Ramos (cell line): ENCODE measurements around the gene ZSCAN18.

Experiments used
- in situ Hi-C: fragments of 300-500 bp; cut with MboI; formaldehyde crosslinking; loops from one replicate; pipeline ENCODE4 v1.14.3; 2022; ENCODE audit warnings: low sequenced_read_pairs; ENCODE audit not compliant: unreplicated experiment

Gene ZSCAN18

DNA sequence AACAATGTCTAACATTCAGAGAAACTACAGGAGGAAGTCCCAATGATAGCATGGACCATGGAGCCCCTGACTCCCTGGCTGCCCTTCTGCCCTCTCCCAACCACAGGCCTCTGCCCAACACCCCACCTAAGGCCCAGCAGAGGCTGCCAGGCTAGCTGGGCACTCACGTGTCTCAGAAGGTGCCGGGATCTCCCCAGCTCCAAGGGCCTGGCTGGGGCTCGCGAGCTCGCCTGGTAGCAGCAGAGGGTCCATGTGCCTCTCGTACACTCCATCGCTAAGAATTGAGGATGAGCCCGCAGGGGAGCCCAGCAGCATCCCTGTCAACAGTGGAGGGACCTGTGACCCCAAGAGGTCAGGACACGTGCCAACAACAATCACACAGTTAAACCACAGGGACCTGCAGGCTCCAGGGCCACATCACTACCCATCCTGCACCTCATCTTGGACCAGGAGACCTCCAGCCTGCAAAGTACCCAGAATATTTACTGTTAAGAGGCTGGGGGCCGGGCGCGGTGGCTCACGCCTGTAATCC is 9.4 kb downstream of the ZSCAN18 start:
- in situ Hi-C loops = no loop called here

GRCh38 chr19:58086825-58087710 is 11.0 kb downstream of the ZSCAN18 start:
- in situ Hi-C loops = no loop called here

DNA sequence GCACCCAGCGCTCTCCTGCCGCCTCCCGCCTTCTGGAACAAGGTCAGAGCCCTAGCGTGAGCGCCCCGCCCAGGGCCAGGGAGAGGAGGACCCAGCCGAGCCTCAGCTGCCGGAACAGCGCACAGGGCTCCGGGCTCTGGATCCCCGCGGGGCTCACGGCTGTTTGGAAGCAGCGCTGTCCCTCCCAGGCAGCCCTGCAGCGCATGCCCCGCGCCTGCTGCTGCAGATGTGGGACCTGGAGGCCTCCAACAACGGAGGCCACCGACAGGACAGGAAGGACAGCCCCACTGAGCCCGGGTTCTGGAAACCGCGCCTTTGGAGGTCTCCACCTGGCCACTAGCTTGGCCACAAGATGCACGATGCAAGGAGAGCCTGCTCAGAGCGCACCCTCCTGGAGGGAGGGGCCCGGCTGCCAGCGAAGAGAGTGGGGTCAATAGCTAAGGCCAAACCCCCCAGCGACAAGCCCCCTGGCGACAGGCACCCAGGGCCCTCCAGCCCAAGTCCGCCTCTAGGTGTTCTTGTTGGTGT is 12.6 kb downstream of the ZSCAN18 start:
- in situ Hi-C loops = no loop called here

DNA sequence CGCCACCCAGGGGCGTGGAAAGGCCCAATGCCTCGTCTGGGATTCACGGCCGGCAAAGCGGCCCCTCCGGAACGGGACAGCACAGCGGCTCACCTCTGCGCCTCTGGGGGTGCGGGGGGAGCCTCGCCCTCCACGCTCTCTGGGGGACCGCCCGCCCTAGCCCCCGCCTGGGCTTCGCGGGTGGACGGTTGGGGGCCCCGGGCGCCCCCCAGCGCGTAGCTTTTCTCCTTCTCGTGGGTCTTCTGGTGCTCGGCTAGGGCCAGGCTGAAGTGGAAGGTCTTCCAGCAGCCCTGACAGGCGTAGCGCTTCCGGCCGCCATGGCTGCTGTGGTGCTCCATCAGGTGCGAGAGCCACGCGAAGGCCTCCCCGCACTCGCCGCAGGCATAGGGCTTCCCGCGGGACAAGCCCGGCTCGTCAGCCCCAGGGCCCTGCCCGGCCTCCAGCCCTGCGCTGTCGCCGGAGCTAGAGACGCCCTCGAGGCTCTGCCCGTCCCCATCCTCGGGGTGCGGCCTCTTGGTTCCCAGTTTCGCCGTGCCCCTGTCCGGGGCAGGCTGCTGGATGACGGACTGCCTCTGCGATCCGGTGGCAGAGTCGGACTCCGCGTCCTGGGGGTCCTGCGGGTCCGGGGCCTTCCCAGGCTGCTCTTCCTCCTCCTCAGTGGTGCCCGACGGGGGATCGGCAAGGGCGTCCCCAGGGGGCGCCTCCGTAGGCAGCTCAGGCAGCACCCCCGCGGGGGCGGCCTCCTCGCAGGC is 13.3 kb downstream of the ZSCAN18 start:
- in situ Hi-C loops = no loop called here

DNA sequence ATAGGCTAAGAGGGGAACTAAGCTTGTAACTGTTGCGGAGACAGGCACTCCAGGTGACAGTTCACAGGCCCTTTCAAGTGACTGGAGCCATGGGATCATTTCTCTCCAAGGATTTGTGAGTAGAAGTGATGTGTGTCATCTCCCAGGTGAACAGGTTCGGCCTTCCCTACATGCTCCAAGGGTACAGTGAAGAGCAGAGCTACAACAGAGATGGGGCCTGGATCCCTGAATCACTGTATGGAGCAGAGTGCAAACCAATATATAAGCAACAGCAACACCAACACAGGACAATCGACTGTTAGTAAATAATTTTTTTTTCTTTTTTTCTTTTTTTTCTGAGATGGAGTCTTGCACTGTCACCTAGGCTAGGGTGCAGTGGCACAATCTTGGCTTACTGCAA is 15.0 kb downstream of the ZSCAN18 start:
- in situ Hi-C loops = no loop called here

DNA sequence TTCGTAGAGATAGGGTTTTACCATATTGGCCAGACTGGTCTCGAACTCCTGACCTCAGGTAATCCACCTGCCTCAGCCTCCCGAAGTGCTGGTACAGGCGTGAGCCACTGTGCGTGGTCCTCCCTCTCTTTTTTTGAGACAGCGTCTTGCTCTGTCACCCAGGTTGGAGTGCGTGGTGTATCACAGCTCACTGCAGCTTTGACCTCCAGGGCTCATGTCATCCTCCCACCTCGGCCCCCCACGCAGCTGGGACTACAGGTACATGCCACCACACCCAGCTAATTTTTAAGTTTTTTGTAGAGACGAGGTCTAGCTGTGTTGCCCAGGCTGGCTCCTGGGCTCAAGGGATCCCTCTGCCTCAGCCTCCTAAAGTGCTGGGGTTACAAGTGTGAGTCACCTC is 18.2 kb downstream of the ZSCAN18 start:
- in situ Hi-C loops = no loop called here

- in situ Hi-C loops = no loop called here
These were observed 30.7 kb downstream of the ZSCAN18 start for GRCh38 chr19:58067240-58067912.

GRCh38 chr19:58063712-58064111 is 34.3 kb downstream of the ZSCAN18 start:
- in situ Hi-C loops = no loop called here

DNA sequence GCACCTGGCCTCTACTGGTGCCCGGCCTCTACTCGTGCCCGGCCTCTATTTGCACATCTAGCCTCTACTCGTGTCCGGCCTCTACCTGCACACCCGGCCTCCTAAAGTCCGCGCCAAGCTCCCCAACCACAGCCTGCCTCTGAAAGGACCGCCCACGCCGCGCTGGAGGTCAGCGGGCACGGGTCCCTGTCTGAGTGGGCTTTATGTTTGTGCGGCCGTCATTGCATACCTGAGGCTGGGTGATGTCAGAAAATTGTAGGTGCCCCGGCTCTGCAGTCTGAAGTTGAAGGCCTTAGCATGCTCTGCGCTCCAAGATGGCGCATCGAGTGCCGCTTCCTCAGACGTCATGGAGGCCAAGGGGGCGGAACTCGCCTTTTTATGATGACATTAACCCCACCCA is 37.8 kb downstream of the ZSCAN18 start:
- in situ Hi-C loops = no loop called here

DNA sequence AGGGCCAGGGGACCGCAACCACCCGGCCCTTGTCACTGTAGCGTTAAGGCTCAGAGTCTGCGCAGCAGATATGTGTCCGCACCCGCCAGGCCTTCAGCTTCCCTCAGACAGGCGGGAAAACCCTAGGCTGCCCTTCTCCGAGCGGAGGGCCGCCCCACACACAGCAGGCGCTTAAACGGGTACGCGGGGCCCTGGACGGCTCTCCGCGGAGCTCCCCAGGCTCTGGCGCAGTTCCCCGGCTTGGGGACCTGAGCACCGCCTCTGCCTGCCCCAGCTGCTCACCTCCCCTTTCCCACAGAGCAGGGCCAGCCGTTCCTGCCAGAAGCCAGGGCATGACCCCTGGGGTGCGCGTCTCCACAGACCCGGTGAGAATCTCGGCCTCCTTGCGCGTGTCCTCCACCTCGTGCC is 38.4 kb downstream of the ZSCAN18 start:
- in situ Hi-C loops = no loop called here

DNA sequence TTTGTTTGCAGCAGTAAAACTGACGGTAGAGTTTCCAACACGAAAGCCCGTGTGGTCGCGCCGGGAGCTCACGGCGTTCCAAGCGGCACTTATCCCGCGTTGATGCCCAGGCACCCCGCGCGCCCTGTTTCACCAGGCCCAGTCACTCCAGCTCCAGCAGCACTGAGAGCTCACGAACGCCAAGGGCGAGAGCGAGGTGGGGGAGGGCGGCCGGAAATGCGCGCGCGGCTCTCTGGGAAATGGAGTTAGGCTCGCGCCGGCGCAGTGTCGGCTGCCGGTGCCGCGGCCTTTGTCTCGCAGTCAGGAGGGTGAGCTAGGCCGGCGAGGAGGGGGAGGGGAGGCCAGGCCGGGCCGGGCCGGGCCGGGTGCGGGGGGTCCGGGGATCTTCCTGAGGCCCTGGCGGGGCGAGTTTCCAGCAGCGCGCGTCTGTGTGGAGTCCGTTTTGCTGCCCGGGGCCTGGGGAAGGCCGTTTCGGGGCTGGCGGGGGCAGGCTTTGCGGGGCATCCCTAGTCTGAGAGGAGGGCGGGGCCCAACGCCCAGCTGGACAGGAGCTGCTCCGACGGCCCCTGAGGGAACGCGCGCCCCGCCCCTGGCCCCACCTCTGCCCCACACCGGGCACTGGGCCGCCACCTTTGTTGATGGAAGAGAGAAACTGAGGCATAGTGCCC is 38.9 kb downstream of the ZSCAN18 start, which contains the start of gene ZNF135:
ZNF135 (plus strand) TSS at position 280 of the 668 bp plus-strand sequence. CDS start 721 bp downstream, outside the sequence.
- in situ Hi-C loops = no loop called here

- in situ Hi-C loops = no loop called here
These were observed 39.6 kb downstream of the ZSCAN18 start for GRCh38 chr19:58058467-58058866.

- in situ Hi-C loops = no loop called here
These were observed 41.2 kb downstream of the ZSCAN18 start for GRCh38 chr19:58056861-58057260.

- in situ Hi-C loops = no loop called here
These were observed 41.8 kb downstream of the ZSCAN18 start for GRCh38 chr19:58056261-58056660.

DNA sequence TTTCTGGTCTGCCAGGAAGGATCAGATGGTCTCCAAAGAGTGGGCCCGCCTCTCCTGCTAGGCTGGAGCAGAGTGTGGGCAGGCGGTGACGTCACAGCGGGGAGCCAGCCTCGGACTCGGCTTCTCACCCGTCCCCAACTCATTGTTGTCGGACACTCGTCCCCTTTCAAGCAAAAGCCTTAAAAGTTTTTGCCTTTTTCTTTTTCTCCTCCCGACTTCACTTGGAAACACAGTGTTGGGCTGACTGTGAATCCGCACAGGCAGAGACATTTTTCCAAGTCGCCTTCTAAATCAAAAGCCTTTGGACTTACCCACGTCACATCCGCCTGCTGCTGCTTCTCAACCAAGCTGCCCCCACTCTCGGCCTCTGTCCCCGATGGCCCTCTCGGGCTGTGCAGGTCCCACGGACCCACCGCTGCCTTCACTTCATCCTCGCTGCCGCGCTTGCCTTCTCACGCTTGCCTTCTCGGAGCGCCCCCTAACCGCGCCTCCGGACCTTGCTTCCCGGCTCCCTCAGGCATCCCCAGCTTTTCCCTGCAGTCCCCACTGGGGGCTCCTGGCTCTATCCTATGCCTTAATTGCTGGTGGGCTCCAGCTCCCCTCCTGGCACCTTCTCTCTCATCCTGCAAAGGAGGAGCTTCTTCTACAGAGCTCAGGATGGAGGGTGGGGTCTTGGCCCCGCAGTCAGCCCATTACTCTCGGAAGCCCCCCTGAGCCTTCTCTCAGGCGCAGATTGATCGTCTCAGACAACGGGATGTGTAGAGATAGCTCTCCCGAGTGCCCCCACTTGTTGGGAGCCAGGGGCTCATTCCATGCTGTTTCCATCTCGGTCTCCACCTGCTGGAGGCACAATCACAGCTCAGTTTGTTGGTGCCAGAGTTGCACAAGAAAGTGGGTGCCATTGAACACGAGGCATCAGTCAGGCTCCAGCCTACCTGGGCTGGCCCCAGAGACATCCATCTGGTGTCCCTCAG is 42.8 kb downstream of the ZSCAN18 start:
- in situ Hi-C loops = no loop called here

- in situ Hi-C loops = no loop called here
These were observed 44.4 kb downstream of the ZSCAN18 start for GRCh38 chr19:58053480-58054156.

DNA sequence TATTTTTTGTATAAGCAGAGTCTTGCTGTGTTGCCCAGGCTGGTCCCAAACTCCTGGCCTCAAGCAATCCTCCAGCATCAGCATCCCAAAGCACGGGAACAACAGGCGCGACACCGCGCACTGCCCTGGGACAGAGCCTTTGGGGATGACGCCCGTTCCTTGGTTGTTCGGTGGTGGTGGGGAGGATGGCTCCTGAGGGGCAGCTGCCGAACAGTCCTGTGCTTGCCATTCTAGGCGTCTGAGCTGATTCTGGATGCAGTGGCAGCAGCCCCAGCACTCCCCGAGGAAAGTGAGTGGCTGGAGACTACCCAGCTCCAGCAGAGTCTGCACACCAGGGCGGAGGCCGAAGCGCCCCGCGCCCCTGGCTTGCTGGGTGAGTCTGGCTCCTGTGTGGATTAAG is 45.8 kb downstream of the ZSCAN18 start:
- in situ Hi-C loops = no loop called here

DNA sequence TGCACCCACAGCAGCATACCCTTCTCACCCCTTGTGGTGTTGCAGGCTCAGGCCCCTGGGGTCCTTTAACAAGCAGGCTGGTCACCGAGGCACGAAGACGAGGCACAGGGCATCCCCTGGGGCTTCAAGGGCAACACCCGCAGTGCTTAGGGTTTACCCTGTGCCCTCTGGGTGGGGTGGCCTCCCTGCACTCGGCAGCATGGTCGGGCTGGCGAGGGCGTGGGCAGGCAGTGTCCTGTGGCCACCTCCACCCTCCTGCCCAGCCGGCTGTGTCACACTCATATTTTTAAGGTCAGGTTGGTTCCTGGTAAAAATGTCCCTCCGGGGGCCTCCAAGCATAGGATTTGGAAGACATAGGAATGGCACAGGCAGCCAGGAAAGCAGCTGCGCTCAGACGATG is 50.4 kb downstream of the ZSCAN18 start:
- in situ Hi-C loops = no loop called here
